Measurements from ENCODE around the gene MED14.

DNA sequence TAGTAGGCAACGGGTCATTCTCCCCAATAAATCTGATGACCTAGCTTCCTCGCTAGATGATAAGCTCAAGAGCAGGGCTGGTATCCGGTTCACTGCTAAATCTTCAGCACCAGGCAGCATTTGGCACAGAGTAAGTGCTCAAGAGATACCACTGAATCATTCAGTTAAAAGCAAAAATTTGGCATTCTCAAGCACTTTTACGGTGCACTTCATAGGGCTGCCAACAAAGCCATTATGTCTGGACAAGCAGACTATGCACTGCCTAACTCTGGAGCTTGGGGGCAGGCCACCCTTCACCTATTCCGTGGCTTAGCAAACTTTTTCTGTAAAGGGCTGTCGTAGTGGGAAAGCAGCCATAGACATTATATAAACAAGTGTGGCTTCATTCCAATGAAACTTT is 64.2 kb downstream of the MED14 start:
- TF ChIP-seq CTCF (IDR thresholded peaks at IDR 0.05) = no peak
- no peak for TF ChIP-seq POLR2A (IDR thresholded peaks at IDR 0.05)
- TF ChIP-seq EP300 (IDR thresholded peaks at IDR 0.05) = no peak
- TF ChIP-seq POLR2AphosphoS5 (IDR thresholded peaks at IDR 0.05) = no peak
